HL-60 (cell line): Measurements from ENCODE around the gene PLA2G5.

Source experiments
- GABPA ChIP-seq: IDR thresholded peaks from 2 replicates; pipeline ENCODE4 v1.6.1; 2012; ENCODE audit warnings: low read depth
- TF ChIP-seq, protein P1 (sequence below): IDR thresholded peaks from one replicate; pipeline ENCODE4 v1.5.1; 2011; ENCODE audit warnings: low read length, control low read depth, inconsistent platforms; ENCODE audit not compliant: insufficient read depth

DNA sequence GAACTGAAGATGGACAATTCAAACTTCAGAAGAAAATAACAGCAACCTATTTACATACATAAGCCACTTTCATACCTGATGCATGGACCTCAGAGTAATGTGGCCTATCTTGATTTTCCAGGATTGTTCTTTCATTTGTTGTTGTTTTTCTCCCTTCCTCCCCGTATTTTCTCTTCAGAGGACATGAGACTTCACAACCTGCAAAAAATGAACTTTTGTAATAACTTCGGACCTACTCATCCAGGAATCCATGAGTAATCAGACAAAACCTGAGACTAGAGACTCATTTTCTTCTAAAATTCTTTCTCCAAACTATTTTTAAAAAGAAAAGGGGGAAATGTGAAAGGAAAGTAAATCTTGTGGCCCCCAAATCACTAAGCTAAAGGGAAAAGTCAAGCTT is 17.6 kb upstream of the PLA2G5 start:
- TF ChIP-seq, protein P1, sequence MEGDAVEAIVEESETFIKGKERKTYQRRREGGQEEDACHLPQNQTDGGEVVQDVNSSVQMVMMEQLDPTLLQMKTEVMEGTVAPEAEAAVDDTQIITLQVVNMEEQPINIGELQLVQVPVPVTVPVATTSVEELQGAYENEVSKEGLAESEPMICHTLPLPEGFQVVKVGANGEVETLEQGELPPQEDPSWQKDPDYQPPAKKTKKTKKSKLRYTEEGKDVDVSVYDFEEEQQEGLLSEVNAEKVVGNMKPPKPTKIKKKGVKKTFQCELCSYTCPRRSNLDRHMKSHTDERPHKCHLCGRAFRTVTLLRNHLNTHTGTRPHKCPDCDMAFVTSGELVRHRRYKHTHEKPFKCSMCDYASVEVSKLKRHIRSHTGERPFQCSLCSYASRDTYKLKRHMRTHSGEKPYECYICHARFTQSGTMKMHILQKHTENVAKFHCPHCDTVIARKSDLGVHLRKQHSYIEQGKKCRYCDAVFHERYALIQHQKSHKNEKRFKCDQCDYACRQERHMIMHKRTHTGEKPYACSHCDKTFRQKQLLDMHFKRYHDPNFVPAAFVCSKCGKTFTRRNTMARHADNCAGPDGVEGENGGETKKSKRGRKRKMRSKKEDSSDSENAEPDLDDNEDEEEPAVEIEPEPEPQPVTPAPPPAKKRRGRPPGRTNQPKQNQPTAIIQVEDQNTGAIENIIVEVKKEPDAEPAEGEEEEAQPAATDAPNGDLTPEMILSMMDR: no peak
- TF ChIP-seq GABPA: no peak
